Natural killer cell (primary cell): ENCODE measurements around the gene EEIG1. TPM values are rescaled to one million over a fixed set of nuclear protein-coding genes. Genes with fewer than 3 reads are reported as not detected.

Source experiments
- ATAC-seq, 3 donors: fragments of 150-1000 bp in 2 of 3; fragments of 200-7000 bp in 1 of 3; cut with Tn5 transposase; 1 replicate in 1 of 3; 2 replicates in 2 of 3; pipeline ENCODE4 v1.10.0; 2021; ENCODE audit warnings: mild to moderate bottlenecking in 2 of 3, moderate library complexity in 2 of 3
- DNase-seq, 2 donors: peaks; one replicate each; pipeline versions ENCODE4 v3.0.0 to v3.0.0-alpha.2; 2013 to 2021; ENCODE audit warnings: mixed read lengths in 1 of 2
- H3K27ac ChIP-seq: one replicate; pipeline ENCODE4 v1.5.1; 2013; ENCODE audit warnings: mild to moderate bottlenecking, low read length
- H3K27me3 ChIP-seq: one replicate; pipeline ENCODE4 v1.6.1; 2013; ENCODE audit warnings: low read length; ENCODE audit not compliant: control insufficient read depth, insufficient read depth
- H3K36me3 ChIP-seq: one replicate; pipeline ENCODE4 v1.6.1; 2013; ENCODE audit warnings: low read length; ENCODE audit not compliant: control insufficient read depth, insufficient read depth
- H3K4me1 ChIP-seq: one replicate; pipeline ENCODE4 v1.6.1; 2013; ENCODE audit warnings: low read length; ENCODE audit not compliant: control insufficient read depth, insufficient read depth
- H3K4me3 ChIP-seq: one replicate; pipeline ENCODE4 v1.5.1; 2013; ENCODE audit warnings: low read length
- H3K9me3 ChIP-seq: one replicate; pipeline ENCODE4 v1.6.1; 2013; ENCODE audit warnings: low read length; ENCODE audit not compliant: control insufficient read depth, insufficient read depth
- H3K27ac Mint-ChIP-seq, 2 donors: one replicate each; pipeline ENCODE4 v1.8.0; 2022; ENCODE audit warnings: mild to moderate bottlenecking in 2 of 2, mixed read lengths in 2 of 2, moderate library complexity in 1 of 2
- H3K27me3 Mint-ChIP-seq, 2 donors: one replicate each; pipeline ENCODE4 v1.8.0; 2022; ENCODE audit warnings: low read depth in 2 of 2, mixed read lengths in 2 of 2
- H3K36me3 Mint-ChIP-seq: one replicate; pipeline ENCODE4 v1.8.0; 2022; ENCODE audit warnings: mixed read lengths
- H3K4me1 Mint-ChIP-seq, 2 donors: one replicate each; pipeline ENCODE4 v1.8.0; 2022; ENCODE audit warnings: mixed read lengths in 2 of 2
- H3K4me3 Mint-ChIP-seq: one replicate; pipeline ENCODE4 v1.8.0; 2022; ENCODE audit warnings: mild to moderate bottlenecking, moderate library complexity, mixed read lengths
- H3K9me3 Mint-ChIP-seq, 2 donors: one replicate each; pipeline ENCODE4 v1.8.0; 2022; ENCODE audit warnings: mixed read lengths in 2 of 2
- CTCF ChIP-seq: fragments of 200-600 bp; IDR thresholded peaks from one replicate; pipeline ENCODE4 v1.8.0; 2022; ENCODE audit warnings: antibody characterized with exemption
- WGBS: methylation state at CpG from one replicate; pipeline ENCODE4 v1.1.7; 2013; ENCODE audit warnings: missing lambda C conversion rate; ENCODE audit not compliant: insufficient coverage; 5-methylcytosine and 5-hydroxymethylcytosine counted together
- intact Hi-C: fragments of 100-400 bp; cut with micrococcal nuclease; formaldehyde crosslinking; loops from one replicate; pipeline ENCODE4 v1.14.2; 2022
- total RNA-seq, 4 donors: library from RNA; stranded (reverse); fragments of 120-200 nt in 1 of 4; gene quantifications; one replicate each; pipeline versions ENCODE4 v1.2.3 to v1.2.4, GENCODE V29; 2013 to 2022

Gene EEIG1
- total RNA-seq, 3 donors from 2014 or later (not counting 1 experiment from before 2014, with no cell fraction given) = 10.3 to 36.0 (median 28.2) TPM

GRCh38 chr9:127976498-127976897 lies 4.3 kb downstream of the EEIG1 start:
- Mint-ChIP-seq H3K36me3 (no peaks in the 10 kb centered on the region), H3K27ac (no peak overlapping the region), H3K9me3 (no peaks in the 10 kb centered on the region), H3K4me3 (no peak overlapping the region), H3K27me3 (no peaks in the 10 kb centered on the region), H3K4me1 (peaks cover 15 to 35% of the 10 kb centered on the region in 2 donors)
- Histone ChIP-seq H3K9me3 (no peaks in the 10 kb centered on the region), H3K36me3 (peaks cover 2% of the 10 kb centered on the region), H3K4me1 (peaks cover 92% of the 10 kb centered on the region), H3K4me3 (no peak overlapping the region), H3K27ac (peak overlapping the region; percentile 28), H3K27me3 (no peaks in the 10 kb centered on the region)
- no peak for TF ChIP-seq CTCF
- WGBS = 81% methylated on average over 4 of the region's 6 CpGs
- DNase-seq (peak in 1 of 2 donors; percentile 78), ATAC-seq (no peak)
- intact Hi-C loops = no loop called here

- H3K27me3 ChIP-seq = no peaks in the 10 kb centered on the region
- H3K27ac ChIP-seq = peak overlapping the region; percentile 8
- peak overlapping the region; percentile 9 for H3K4me3 Mint-ChIP-seq
- H3K36me3 ChIP-seq = peaks cover 2% of the 10 kb centered on the region
- intact Hi-C loops = no loop called here
- no peaks in the 10 kb centered on the region for H3K9me3 Mint-ChIP-seq
- no peaks in the 10 kb centered on the region for H3K36me3 Mint-ChIP-seq
- H3K4me3 ChIP-seq = no peak overlapping the region
- H3K27me3 Mint-ChIP-seq = no peaks in the 10 kb centered on the region
- H3K4me1 ChIP-seq = peaks cover 96% of the 10 kb centered on the region
- H3K27ac Mint-ChIP-seq = no peak overlapping the region
- 87% methylated on average over 10 of the region's 10 CpGs for WGBS
- peaks cover 21 to 38% of the 10 kb centered on the region in 2 donors for H3K4me1 Mint-ChIP-seq
- no peak for ATAC-seq
- TF ChIP-seq CTCF = no peak
- H3K9me3 ChIP-seq = no peaks in the 10 kb centered on the region
- peak in 1 of 2 donors; percentile 36 for DNase-seq
Observed at GRCh38 chr9:127975376-127976315, 5.1 kb downstream of the EEIG1 start.

DNA sequence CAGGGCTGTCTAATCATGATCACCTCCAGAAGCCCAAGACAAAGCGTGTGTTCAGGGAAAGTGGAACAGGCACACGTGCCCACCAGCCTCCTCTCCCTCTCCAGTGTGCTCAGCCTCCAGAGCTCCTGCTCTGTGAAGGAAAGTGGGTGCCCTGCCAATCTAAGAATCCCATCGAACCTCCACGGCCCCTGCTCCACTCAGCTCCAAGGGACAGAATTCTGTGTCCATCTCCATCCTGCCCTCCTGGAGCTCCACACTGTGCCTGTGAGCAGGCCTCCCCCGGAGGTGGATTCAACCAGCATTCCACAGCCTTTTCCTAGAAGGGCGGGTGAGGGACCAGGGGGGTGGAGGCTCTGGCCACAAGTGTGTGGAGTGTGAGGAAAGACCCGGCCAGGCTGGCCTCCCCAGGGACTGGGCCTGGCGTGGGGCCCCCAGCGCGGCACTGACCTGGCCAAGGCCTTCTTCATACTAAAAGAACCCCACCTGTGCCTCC lies 6.0 kb downstream of the EEIG1 start:
- TF ChIP-seq CTCF = no peak
- Mint-ChIP-seq H3K36me3 (no peaks in the 10 kb centered on the region), H3K27ac (no peak overlapping the region), H3K4me3 (no peak overlapping the region), H3K4me1 (peaks cover 21 to 42% of the 10 kb centered on the region in 2 donors), H3K9me3 (no peaks in the 10 kb centered on the region), H3K27me3 (no peaks in the 10 kb centered on the region)
- DNase-seq (no peak), ATAC-seq (no peak)
- H3K4me1 ChIP-seq = peaks cover 100% of the 10 kb centered on the region
- no peaks in the 10 kb centered on the region for H3K9me3 ChIP-seq
- peaks cover 2% of the 10 kb centered on the region for H3K36me3 ChIP-seq
- WGBS = 89% methylated on average over 9 of the region's 10 CpGs
- no peak overlapping the region for H3K27ac ChIP-seq
- no peak overlapping the region for H3K4me3 ChIP-seq
- intact Hi-C loops = no loop called here
- no peaks in the 10 kb centered on the region for H3K27me3 ChIP-seq
